ENCODE data around the gene MOB1A.
"Not testable (repeated sequence)": the region's sequence is repeated elsewhere in the genome, so short reads cannot be mapped to it uniquely, and the experiment has no call there.

The MOB1A gene

GRCh38 chr2:74199871-74200305 lies 21.2 kb upstream of the MOB1A start:
- H3K4me3 ChIP-seq (ENCODE audit: low read length) = peak overlapping the region; percentile 71
- DNase-seq (ENCODE audit: low read depth, low spot score) = no peak

DNA sequence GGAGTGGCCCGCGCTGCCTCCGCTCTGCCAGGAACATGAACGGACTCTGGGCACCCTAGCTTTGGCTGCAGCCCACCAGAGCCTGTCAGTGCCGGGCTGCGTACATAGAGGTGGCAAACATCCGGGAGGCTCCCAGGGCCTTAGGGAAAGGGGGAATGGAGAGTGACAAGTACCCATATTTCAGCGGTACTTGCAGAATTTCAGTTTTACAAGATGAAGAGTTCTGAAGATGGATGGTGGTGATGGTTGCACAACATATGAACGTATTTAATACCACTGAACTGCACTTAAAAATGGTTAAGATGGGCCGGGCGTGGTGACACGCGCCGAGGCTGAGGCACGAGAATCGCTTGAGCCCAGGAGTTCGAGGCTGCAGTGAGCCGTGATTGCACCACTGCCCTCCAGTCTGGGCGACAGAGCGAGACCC lies 20.6 kb upstream of the MOB1A start:
- H3K4me3 ChIP-seq (ENCODE audit: low read length) = peak overlapping the region; percentile 71
- DNase-seq (ENCODE audit: low read depth, low spot score) = no peak

DNA sequence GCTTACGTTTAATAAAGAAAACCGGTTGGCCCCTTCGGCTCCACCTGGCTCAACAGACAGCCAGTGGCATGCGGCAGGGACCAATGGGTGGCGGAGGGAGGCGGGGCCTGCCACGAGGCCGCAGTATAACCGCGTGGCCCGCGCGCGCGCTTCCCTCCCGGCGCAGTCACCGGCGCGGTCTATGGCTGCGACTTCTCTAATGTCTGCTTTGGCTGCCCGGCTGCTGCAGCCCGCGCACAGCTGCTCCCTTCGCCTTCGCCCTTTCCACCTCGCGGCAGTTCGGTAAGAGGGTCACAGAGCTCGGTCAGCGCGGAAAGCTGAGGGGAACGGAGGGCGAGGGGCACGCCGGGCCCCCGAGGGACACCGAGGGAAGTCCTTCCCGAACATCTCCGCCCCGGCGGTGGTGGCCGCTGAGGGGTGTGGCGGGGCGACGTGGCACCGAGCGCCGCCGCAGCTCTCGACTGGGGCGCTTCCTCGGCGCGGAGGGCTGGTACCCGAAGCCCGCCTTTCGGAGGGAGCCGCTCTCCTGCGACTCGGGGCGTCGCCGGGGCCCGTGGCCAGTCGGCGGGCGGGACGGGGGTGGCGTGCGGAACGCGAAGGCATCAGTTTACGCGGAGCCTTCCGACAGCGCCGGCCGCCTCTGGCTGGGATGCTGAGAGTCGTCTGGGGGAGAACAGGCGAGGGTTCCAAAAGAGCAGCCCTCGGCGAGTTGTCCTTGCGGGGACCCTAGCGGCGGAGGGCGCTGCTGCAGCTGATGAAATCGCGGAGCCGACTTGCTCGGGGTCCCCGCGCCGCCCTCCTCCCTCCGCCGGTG lies 20.0 kb upstream of the MOB1A start, which contains the start of gene MTHFD2:
Gene MTHFD2, plus strand, starts transcription at position 155 of the 814 bp plus-strand sequence. Its CDS starts 27 bp downstream, at position 182.
- peak within 1 kb of the TSS; percentile 71 for H3K4me3 ChIP-seq (ENCODE audit: low read length)
- peak; percentile 91 for DNase-seq (ENCODE audit: low read depth, low spot score)

DNA sequence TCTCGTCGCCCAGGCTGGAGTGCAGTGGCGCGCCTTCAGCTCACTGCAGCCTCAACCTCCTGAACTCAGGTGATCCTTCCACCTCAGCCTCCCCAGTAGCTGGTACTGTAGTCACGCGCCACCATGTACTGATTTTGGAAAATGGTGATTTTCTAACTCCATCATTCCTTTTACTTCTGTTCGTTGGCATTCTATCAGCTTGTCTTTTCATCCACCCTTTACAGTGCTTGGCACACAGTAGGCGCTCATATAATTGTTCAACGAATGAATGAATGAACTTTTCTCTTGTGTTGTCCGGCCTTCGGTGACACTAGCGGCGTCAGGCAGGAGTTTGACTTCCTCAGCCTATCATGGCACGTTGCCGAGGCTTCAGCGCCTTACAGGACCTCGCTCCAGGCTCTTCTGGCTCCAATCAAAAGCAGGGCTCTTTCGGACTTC lies 19.4 kb upstream of the MOB1A start:
- H3K4me3 ChIP-seq (ENCODE audit: low read length) = peak overlapping the region; percentile 71
- no peak for DNase-seq (ENCODE audit: low read depth, low spot score)

- no peak overlapping the region for H3K4me3 ChIP-seq (ENCODE audit: low read length)
- peak; percentile 31 for DNase-seq (ENCODE audit: low read depth, low spot score)
Measured at GRCh38 chr2:74197049-74197448, 18.4 kb upstream of the MOB1A start.

DNA sequence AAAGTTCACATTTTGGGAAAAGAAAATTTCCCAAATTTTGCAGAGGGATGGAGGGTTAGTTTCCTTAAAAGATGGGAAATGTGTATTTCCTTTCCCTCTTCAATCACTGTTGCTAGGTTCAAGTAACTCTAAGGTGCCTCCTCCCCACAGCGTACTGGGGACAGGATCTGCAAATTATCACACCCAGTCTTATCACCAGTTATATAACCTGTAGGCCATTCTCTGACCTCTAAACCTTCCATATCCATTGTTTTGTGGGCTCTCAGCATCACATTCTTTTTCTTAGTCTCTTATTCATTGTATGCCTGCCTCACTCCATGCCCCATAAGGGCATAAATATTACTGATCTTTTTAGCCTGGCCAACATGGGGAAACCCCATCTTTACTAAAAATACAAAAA lies 16.1 kb upstream of the MOB1A start:
- H3K4me3 ChIP-seq (ENCODE audit: low read length) = no peak overlapping the region
- DNase-seq (ENCODE audit: low read depth, low spot score) = no peak

DNA sequence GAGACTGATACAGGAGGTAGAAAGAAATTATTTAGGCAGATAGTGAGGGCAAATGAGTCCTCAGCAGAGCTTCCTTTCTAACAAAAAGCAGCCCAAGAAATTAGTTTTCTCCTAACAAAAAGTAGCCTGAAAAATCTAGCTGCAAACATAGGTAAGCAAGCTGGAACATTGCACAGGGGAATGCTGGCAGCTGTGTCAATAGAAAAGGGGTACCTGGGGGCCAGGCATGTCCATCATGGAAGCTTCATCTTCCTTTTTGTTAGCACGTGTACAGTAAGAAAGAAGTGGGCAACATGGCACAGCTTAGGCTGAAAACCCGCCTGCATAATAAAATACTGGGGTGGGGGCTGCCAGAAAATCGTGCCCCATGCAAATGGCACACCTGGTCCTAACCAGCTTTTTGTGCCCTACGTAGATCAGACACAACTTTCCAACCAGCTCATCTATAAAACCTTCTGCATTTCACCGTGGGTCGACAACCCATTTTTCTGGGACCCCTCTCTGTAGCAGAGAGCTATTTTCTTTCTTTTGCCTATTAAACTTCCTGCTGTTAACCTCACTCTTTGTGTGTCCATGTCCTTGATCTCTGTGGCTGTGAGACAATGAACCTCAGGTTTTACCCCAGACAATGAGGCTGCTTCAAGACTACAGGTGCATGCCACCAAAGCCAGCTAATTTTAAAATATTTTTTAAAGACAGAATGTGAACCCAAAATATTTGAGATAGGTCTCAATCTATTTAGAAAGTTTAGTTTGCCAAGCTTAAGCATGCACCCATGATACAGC lies 13.1 kb upstream of the MOB1A start:
- H3K4me3 ChIP-seq (ENCODE audit: low read length) = no peak overlapping the region
- peak; percentile 55 for DNase-seq (ENCODE audit: low read depth, low spot score)

- no peak overlapping the region for H3K4me3 ChIP-seq (ENCODE audit: low read length)
- no peak for DNase-seq (ENCODE audit: low read depth, low spot score)
Measured at GRCh38 chr2:74188696-74189095, 10.0 kb upstream of the MOB1A start.

DNA sequence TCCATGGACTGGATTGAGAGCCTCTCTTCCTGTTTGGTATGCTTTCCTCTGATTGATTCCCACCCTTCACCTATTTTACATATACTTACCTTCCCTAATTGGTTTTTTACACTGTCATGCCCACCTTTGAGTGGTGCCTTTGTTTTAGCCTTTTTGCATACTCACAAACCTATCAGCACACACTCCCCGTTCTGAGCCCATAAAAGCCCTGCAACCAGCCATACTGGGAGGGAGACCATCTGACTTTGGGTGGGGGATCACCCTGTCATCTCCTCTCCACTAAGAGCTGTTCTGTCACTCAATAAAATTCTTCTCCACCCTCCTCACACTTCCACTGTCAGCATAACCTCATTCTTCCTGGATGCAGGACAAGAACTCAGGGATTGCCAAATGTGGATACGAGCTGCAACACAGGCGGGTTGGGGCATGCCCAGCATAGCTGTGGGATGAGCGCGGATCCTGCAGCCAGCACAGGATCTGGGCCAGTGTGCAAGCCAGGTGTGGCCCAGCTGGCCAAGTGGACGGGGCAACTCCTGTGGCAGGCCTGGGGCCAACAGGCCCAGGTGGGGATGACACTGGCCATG lies 9.4 kb upstream of the MOB1A start:
- H3K4me3 ChIP-seq (ENCODE audit: low read length) = no peak overlapping the region
- no peak for DNase-seq (ENCODE audit: low read depth, low spot score)

DNA sequence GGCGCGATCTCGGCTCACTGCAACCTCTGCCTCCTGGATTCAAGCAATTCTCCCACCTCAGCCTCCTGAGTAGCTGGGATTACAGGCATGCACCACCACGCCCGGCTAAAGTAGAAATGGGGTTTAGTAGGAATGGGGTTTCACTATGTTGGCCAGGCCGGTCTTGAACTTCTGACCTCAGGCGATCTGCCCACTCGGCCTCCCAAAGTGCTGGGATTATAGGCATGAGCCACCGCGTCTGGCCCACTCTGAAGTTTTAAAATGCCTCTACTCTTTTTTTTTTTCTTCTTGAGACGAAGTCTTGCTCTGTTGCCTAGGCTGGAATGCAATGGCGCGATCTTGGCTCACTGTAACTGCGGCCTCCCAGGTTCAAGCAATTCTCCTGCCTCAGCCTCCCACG lies 8.0 kb upstream of the MOB1A start:
- not testable (repeated sequence) for H3K4me3 ChIP-seq (ENCODE audit: low read length); DNase-seq (ENCODE audit: low read depth, low spot score)

DNA sequence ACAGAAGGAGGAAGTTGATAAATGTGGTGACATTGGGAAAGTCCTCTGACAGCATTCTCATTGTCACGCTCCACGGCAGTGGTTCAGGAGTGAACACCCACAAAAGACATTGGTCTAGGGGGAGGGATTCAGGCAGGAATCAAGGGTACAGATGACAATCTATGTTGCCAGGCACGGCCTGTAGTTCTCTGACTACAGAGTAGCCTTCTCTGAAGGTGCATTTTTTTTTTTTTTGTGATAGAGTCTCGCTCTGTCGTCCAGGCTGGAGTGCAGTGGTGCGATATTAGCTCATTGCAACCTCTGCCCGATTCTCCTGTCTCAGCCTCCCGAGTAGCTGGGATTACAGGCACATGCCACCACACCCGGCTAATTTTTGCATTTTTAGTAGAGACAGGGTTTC lies 7.4 kb upstream of the MOB1A start:
- no peak overlapping the region for H3K4me3 ChIP-seq (ENCODE audit: low read length)
- DNase-seq (ENCODE audit: low read depth, low spot score) = peak; percentile 65

DNA sequence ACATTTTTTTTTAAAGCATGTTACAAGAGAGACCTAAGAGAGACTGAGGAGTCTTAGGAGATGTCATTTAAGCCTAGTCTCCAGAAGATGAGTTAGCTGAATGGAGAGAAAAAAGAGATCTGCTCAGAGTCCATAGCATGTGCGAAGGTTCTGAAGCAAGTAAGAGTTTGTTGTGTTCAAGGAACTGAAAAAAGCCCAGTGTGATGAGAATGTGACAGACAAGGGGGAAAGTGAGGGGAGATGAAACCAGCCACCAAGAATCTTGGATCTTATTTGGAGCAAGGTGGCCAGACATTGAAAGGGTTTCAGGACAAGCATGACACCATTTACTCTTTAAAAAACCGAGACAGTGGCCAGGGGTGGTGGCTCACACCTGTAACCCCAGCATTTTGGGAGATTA lies 5.2 kb upstream of the MOB1A start:
- H3K4me3 ChIP-seq (ENCODE audit: low read length) = no peak overlapping the region
- DNase-seq (ENCODE audit: low read depth, low spot score) = no peak

DNA sequence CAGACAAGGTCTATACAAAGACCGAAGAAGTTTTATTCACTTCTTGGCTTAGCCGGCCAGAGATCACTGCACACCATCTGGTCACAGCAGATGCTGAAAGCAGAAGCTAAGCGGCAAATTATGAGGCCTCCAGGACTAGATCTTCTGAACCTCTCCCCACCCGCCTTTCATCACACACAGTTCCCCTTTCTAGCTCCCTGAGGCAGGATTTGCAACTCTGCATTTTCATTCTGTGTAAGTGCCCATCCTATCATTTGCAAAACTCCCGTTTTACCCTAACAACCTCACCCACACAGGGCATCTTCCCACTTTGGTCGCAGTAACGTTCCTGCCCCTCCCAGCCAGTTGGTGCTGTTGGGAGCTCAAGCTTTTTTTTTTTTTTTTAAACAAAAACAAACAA lies 3.1 kb upstream of the MOB1A start:
- H3K4me3 ChIP-seq (ENCODE audit: low read length) = no peak overlapping the region
- DNase-seq (ENCODE audit: low read depth, low spot score) = no peak

- peak overlapping the region; percentile 86 for H3K4me3 ChIP-seq (ENCODE audit: low read length)
- no peak for DNase-seq (ENCODE audit: low read depth, low spot score)
Measured at GRCh38 chr2:74179063-74179865, 585 bp upstream of the MOB1A start.

GRCh38 chr2:74177696-74178095 lies 983 bp downstream of the MOB1A start:
- DNase-seq (ENCODE audit: low read depth, low spot score) = no peak
- H3K4me3 ChIP-seq (ENCODE audit: low read length) = peak overlapping the region; percentile 86

DNA sequence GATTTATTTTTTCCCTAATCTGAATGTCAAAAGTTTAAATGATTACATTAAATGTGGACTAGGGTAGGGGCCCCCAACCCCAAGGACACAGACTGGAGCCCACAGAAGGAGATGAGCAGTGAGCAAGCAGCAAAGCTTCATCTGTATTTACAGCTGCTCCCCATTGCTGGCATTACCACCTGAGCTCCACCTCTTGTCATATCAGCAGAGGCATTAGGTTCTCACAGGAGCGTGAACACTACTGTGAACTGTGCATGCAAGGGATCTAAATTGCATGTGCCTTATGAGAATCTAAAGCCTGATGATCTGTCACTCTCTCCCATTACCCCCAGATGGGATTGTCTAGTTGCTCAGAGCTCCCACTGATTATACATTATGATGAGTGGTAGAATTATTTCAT lies 3.8 kb downstream of the MOB1A start:
- no peak for DNase-seq (ENCODE audit: low read depth, low spot score)
- H3K4me3 ChIP-seq (ENCODE audit: low read length) = no peak overlapping the region

GRCh38 chr2:74168739-74169138 lies 9.9 kb downstream of the MOB1A start:
- no peak for DNase-seq (ENCODE audit: low read depth, low spot score)
- no peak overlapping the region for H3K4me3 ChIP-seq (ENCODE audit: low read length)

- DNase-seq (ENCODE audit: low read depth, low spot score) = no peak
- H3K4me3 ChIP-seq (ENCODE audit: low read length) = no peak overlapping the region
Measured at GRCh38 chr2:74164761-74165160, 13.9 kb downstream of the MOB1A start.

DNA sequence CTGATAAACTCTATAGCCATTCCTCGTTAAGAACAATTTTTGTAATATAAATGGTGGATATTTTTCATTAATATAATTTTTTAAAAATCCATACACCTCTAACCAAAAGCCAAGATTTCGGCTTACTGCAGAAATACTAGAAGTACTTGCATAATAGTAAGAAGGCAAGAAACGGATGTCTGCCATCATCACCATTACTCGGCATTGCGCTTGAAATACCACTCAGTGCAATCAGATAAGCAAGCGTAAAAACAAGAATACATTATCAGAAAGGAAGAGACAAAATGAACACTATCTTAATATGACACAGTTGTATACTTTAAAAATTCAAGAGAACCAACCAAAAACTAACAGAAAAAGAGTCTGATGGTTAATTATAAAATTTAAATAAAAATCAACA lies 15.7 kb downstream of the MOB1A start:
- no peak overlapping the region for H3K4me3 ChIP-seq (ENCODE audit: low read length)
- DNase-seq (ENCODE audit: low read depth, low spot score) = no peak
